ENCODE data around the gene GNB1. TPM values are rescaled to one million over a fixed set of nuclear protein-coding genes. Genes with fewer than 3 reads are reported as not detected.
A peak's percentile ranks its signal among the peaks of the same experiment; 100 is the strongest.

Gene GNB1
- total and polyA plus RNA-seq, 9 of the 15 experiments (the other 6 are each of a cell fraction or from before 2014, with no cell fraction given), result 34.3 to 388 (median 114) TPM

DNA sequence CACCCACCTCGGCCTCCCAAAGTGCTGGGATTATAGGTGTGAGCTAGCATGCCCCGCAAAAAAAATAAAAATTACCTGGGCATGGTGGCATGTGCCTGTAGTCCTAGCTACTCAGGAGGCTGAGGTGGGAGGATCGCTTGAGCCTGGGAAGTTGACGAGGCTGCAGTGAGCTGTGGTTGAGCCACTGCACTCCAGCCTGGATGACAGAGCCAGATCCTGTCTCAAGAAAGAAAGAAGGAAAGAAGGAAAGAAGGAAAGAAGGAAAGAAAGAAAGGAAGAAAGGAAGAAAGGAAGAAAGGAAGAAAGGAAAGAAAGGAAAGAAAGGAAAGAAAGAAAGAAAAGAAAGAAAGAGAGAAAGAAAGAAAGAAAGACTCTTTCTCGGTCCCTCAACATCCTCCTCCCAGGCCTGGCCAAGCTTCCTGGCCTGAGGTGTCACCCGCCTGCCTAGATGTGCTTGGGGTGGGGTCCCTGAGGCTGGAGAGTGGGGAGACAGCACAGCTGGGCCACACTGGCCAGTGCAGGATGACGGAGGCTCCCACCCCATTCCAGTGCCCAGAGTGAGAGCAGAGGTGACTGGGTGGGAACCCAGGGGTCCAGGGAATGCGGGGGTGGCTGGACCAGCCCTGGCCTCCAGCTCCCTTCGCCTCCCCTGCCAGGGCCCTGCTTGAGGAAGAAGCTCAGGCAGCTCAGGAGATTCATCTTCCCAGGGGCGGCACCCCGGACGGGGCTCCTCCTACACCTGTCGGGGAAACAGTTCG is 10.2 kb upstream of the GNB1 start:
- Histone ChIP-seq H3K4me1 (replicated peaks in 1 of 2; ENCODE audit: control insufficient read depth in 2 of 2, insufficient read depth in 2 of 2, low read length in 2 of 2) (peaks cover 5 to 27% of the 10 kb centered on the region in 2 experiments; a peak in 4 of 5 replicates), H3K9me1 (ENCODE audit: control insufficient read depth, insufficient read depth, low read length) (no peaks in the 10 kb centered on the region), H3K9me3 (replicated peaks; ENCODE audit: control insufficient read depth, insufficient read depth, low read depth, low read length) (peaks cover 4% of the 10 kb centered on the region; the same call in 1 of the 2 replicates), H4K20me1 (replicated peaks; ENCODE audit: control insufficient read depth, insufficient read depth, low read length) (no peaks in the 10 kb centered on the region), H3K27me3 (ENCODE audit: control insufficient read depth in 2 of 2, insufficient read depth in 2 of 2, low read length in 2 of 2) (peaks cover 0 to 2% of the 10 kb centered on the region in 2 experiments; a peak in 3 of 5 replicates), H3K4me2 (ENCODE audit: insufficient read depth, low read length) (no peak overlapping the region), H3K27ac (ENCODE audit: extremely low read depth, low read depth, low read length) (no peak overlapping the region), H3K4me3 (no peak overlapping the region), H3K9ac (ENCODE audit: insufficient read depth in 1 of 2, low read depth in 2 of 2, low read length in 2 of 2) (peak overlapping the region in 1 of 2 experiments; percentile 67; a peak in 1 of 4 replicates), H3K36me3 (ENCODE audit: control insufficient read depth, insufficient read depth, low read length) (no peaks in the 10 kb centered on the region), H2AFZ (ENCODE audit: low read depth, low read length) (no peak overlapping the region), H3K79me2 (ENCODE audit: control insufficient read depth, insufficient read depth, low read length) (no peaks in the 10 kb centered on the region)
- TF ChIP-seq MCM2 (IDR thresholded peaks at IDR 0.05; ENCODE audit: low read depth) (no peak), CSDE1 (IDR thresholded peaks at IDR 0.05) (0 out of 4 replicates have a peak, but pooled peaks of 1 of the 2 experiments have one; percentile 54), ZNF586 (CRISPR knock-in tag; conservative IDR thresholded peaks at IDR 0.05) (no peak), MTA1 (IDR thresholded peaks at IDR 0.05; ENCODE audit: borderline replicate concordance) (0 out of 2 replicates have a peak, but pooled peaks have one; percentile 28), HDAC1 (IDR thresholded peaks at IDR 0.05) (0 out of 4 replicates have a peak, but pooled peaks of 1 of the 2 experiments have one; percentile 26), EGR1 (conservative IDR thresholded peaks at IDR 0.05) (peak; percentile 17; the same call in 1 of the 2 replicates), TFAM (CRISPR knock-in tag; conservative IDR thresholded peaks at IDR 0.05) (no peak)
- TF ChIP-seq, protein P1, sequence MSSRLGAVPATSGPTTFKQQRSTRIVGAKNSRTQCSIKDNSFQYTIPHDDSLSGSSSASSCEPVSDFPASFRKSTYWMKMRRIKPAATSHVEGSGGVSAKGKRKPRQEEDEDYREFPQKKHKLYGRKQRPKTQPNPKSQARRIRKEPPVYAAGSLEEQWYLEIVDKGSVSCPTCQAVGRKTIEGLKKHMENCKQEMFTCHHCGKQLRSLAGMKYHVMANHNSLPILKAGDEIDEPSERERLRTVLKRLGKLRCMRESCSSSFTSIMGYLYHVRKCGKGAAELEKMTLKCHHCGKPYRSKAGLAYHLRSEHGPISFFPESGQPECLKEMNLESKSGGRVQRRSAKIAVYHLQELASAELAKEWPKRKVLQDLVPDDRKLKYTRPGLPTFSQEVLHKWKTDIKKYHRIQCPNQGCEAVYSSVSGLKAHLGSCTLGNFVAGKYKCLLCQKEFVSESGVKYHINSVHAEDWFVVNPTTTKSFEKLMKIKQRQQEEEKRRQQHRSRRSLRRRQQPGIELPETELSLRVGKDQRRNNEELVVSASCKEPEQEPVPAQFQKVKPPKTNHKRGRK (tag; IDR thresholded peaks at IDR 0.05), result peak; percentile 91
- FAIRE-seq (peak; percentile 58), DNase-seq (ENCODE audit: extremely low read depth in 1 of 4, low spot score in 3 of 4) (no peak), ATAC-seq (no peak)
- in situ Hi-C loops (cut with MboI) (no loop called here), intact Hi-C loops (cut with micrococcal nuclease) (no loop called here)
- ChIA-PET POLR2A (interaction anchor here (1.1 to 2.0 kb wide), 6 partner anchors 8 to 46 kb away, joined by 3 to 10 read pairs (median 6); partner anchors contain the start of gene CALML6), CTCF (ENCODE audit: low intra/inter-chr PET ratio) (interaction anchor here (0.7 kb wide), 1 partner anchor 112 kb away, joined by 3 read pairs; no protein-coding TSS in a partner anchor)
- BruUV-seq (replicated peaks), result no TSS peak
- 40% methylated on average over 13 of the region's 14 CpGs for WGBS (ENCODE audit: insufficient coverage, low coverage, missing lambda C conversion rate)
